Measurements from ENCODE around the gene ARF5. TPM values are rescaled to one million over a fixed set of nuclear protein-coding genes. Genes with fewer than 3 reads are reported as not detected.

ARF5 gene
- total RNA-seq, 1 experiment from 2014 or later, result 133 TPM

DNA sequence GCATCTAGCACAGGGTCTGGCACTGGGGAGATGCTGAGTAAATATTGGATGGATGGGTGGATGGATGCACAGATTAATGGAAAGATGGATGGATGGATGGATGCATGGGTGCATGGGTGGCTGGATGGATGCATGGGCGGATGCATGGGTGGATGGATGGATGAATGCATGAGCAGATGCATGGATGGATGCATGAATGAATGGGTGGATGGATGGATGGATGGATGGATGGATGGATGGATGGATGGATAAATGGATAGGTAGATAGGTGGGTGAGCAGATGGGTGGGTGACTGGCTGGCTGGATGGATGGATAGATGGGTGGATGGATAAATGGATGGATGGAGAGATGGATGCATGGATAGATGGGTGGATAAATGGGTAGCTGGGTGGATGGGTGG is 24.1 kb downstream of the ARF5 start:
- POLR2A ChIA-PET, result no interaction called here
- no peak for DNase-seq (ENCODE audit: unreplicated experiment)
- peaks cover 8% of the 10 kb centered on the region for H3K9me3 Mint-ChIP-seq (ENCODE audit: unreplicated experiment)
- no peak overlapping the region for H3K27ac Mint-ChIP-seq (ENCODE audit: low read depth, unreplicated experiment)
- TF ChIP-seq CTCF (IDR thresholded peaks at IDR 0.05; ENCODE audit: unreplicated experiment), result no peak
- no peaks in the 10 kb centered on the region for H3K36me3 Mint-ChIP-seq (ENCODE audit: insufficient read depth, unreplicated experiment)
- intact Hi-C loops (cut with micrococcal nuclease), result no loop called here
- H3K27me3 Mint-ChIP-seq (ENCODE audit: insufficient read depth, unreplicated experiment), result peaks cover 56% of the 10 kb centered on the region
- no TSS peak for BruUV-seq (replicated peaks)
- H3K4me1 Mint-ChIP-seq (ENCODE audit: insufficient read depth, unreplicated experiment), result no peaks in the 10 kb centered on the region
- H3K4me3 Mint-ChIP-seq (ENCODE audit: unreplicated experiment), result no peak overlapping the region
- CTCF ChIA-PET, result no interaction called here

- BruUV-seq (replicated peaks), result no TSS peak
- Mint-ChIP-seq H3K36me3 (ENCODE audit: insufficient read depth, unreplicated experiment) (no peaks in the 10 kb centered on the region), H3K27ac (ENCODE audit: low read depth, unreplicated experiment) (no peak overlapping the region), H3K4me1 (ENCODE audit: insufficient read depth, unreplicated experiment) (no peaks in the 10 kb centered on the region), H3K9me3 (ENCODE audit: unreplicated experiment) (peaks cover 8% of the 10 kb centered on the region), H3K27me3 (ENCODE audit: insufficient read depth, unreplicated experiment) (peaks cover 100% of the 10 kb centered on the region), H3K4me3 (ENCODE audit: unreplicated experiment) (no peak overlapping the region)
- CTCF ChIA-PET, result no interaction called here
- DNase-seq (ENCODE audit: unreplicated experiment), result no peak
- POLR2A ChIA-PET, result interaction anchor here (1.2 kb wide), 1 partner anchor 10 kb away, joined by 3 read pairs; no protein-coding TSS in a partner anchor
- intact Hi-C loops (cut with micrococcal nuclease), result no loop called here
- no peak for TF ChIP-seq CTCF (IDR thresholded peaks at IDR 0.05; ENCODE audit: unreplicated experiment)
Observed at GRCh38 chr7:127616724-127617123, 28.5 kb downstream of the ARF5 start.

- H3K4me3 Mint-ChIP-seq (ENCODE audit: unreplicated experiment), result no peak within 1 kb of the TSS
- intact Hi-C loops (cut with micrococcal nuclease), result no loop called here
- H3K4me1 Mint-ChIP-seq (ENCODE audit: insufficient read depth, unreplicated experiment), result no peaks in the 10 kb centered on the region
- no TSS peak for BruUV-seq (replicated peaks)
- no peaks in the 10 kb centered on the region for H3K36me3 Mint-ChIP-seq (ENCODE audit: insufficient read depth, unreplicated experiment)
- DNase-seq (ENCODE audit: unreplicated experiment), result no peak
- no peak for TF ChIP-seq CTCF (IDR thresholded peaks at IDR 0.05; ENCODE audit: unreplicated experiment)
- ChIA-PET CTCF (no interaction called here), POLR2A (no interaction called here)
- H3K27me3 Mint-ChIP-seq (ENCODE audit: insufficient read depth, unreplicated experiment), result peaks cover 100% of the 10 kb centered on the region
- H3K27ac Mint-ChIP-seq (ENCODE audit: low read depth, unreplicated experiment), result no peak within 1 kb of the TSS
- no peaks in the 10 kb centered on the region for H3K9me3 Mint-ChIP-seq (ENCODE audit: unreplicated experiment)
Observed at GRCh38 chr7:127618042-127618441, 29.8 kb downstream of the ARF5 start, which contains the start of gene PAX4. Gene PAX4 (minus strand): TSS chr7:127618142. CDS start chr7:127615928, 2,214 bp downstream.

GRCh38 chr7:127618775-127619174 is 30.6 kb downstream of the ARF5 start:
- CTCF ChIA-PET, result no interaction called here
- Mint-ChIP-seq H3K27ac (ENCODE audit: low read depth, unreplicated experiment) (no peak overlapping the region), H3K36me3 (ENCODE audit: insufficient read depth, unreplicated experiment) (no peaks in the 10 kb centered on the region), H3K9me3 (ENCODE audit: unreplicated experiment) (no peaks in the 10 kb centered on the region), H3K27me3 (ENCODE audit: insufficient read depth, unreplicated experiment) (peaks cover 100% of the 10 kb centered on the region), H3K4me1 (ENCODE audit: insufficient read depth, unreplicated experiment) (no peaks in the 10 kb centered on the region), H3K4me3 (ENCODE audit: unreplicated experiment) (no peak overlapping the region)
- DNase-seq (ENCODE audit: unreplicated experiment), result no peak
- no peak for TF ChIP-seq CTCF (IDR thresholded peaks at IDR 0.05; ENCODE audit: unreplicated experiment)
- BruUV-seq (replicated peaks), result no TSS peak
- POLR2A ChIA-PET, result no interaction called here
- intact Hi-C loops (cut with micrococcal nuclease), result no loop called here
